ENCODE results near the gene DNMT3B.

DNMT3B gene

DNA sequence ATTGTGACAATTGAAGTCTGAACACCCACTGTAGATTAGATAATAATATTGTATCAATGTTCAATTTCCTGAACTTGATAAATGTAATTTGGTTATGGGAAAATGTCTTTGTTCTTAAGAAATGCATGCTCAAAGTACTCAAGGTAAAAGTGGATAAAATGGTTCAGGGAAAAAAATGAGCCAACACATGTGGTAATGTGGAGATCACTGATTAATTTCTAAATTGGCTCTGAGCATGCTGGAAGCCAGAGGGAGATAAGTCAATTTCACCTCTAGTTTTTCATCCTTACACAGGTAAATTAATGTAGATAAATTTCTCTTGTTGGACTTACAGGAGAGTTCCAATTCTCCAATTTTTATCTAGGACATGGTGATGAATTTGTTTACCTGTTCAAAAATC, 10.9 kb upstream of the DNMT3B start:
- Histone ChIP-seq H2AFZ (ENCODE audit: low read length) (no peak overlapping the region), H3K27ac (ENCODE audit: low read depth, low read length, poor library complexity, severe bottlenecking) (no peak overlapping the region)

DNA sequence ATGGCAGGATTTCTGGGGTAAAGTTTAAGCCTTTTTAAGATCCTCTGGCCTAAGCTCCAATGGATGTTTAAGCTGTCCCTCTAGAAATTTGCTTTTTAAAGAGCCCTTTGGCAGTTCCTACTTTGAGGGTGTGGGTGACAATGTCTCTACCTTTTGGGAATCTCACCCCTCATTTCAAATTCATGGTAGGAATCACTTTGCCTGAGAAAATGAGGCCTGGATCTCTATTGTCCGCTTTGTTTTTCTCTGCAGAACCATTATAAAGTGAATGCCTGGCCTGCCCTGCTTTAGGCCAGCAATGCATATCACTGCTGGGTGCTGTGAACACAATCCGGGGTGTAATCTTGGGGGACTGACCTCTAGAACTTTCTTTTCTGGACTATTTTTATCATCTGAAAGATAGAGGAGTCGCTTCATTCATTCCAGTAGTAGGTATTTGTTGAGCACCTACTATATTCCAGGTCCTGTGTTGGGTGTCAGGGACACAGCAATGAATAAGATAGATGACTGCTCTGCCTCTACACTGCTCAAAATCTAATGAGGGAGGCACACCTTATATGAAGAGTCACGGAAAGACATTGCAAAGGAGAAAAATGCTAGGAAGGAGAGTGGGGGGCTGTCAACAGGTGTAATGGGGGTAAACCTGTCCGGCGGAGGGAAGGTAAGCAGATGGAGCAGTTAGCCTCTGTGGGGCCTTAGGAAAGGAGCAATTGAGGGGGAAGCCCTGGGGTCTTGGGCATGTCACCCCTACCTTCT, 10.3 kb upstream of the DNMT3B start:
- no peaks in the 10 kb centered on the region for H3K36me3 ChIP-seq (ENCODE audit: insufficient read depth, low read length)
- H3K27me3 ChIP-seq (ENCODE audit: insufficient read depth, low read length) = no peaks in the 10 kb centered on the region
- H3K4me2 ChIP-seq (ENCODE audit: low read length) = no peak overlapping the region
- H2AFZ ChIP-seq (ENCODE audit: low read length) = no peak overlapping the region
- peaks cover 2% of the 10 kb centered on the region for H3K4me1 ChIP-seq (ENCODE audit: insufficient read depth, low read length, severe bottlenecking)
- H3K27ac ChIP-seq (ENCODE audit: low read depth, low read length, poor library complexity, severe bottlenecking) = no peak overlapping the region
- H3K9ac ChIP-seq (ENCODE audit: low read length) = no peak overlapping the region
- H3K4me3 ChIP-seq (ENCODE audit: low read depth, low read length, poor library complexity, severe bottlenecking) = no peak overlapping the region
- H3F3A ChIP-seq (ENCODE audit: insufficient read depth, low read length) = no peaks in the 10 kb centered on the region
- H4K20me1 ChIP-seq (ENCODE audit: insufficient read depth, low read length) = no peaks in the 10 kb centered on the region
- no peaks in the 10 kb centered on the region for H3K79me2 ChIP-seq (ENCODE audit: insufficient read depth, low read length)
- no peaks in the 10 kb centered on the region for H3K9me3 ChIP-seq (ENCODE audit: low read length)
- TF ChIP-seq, protein P1, sequence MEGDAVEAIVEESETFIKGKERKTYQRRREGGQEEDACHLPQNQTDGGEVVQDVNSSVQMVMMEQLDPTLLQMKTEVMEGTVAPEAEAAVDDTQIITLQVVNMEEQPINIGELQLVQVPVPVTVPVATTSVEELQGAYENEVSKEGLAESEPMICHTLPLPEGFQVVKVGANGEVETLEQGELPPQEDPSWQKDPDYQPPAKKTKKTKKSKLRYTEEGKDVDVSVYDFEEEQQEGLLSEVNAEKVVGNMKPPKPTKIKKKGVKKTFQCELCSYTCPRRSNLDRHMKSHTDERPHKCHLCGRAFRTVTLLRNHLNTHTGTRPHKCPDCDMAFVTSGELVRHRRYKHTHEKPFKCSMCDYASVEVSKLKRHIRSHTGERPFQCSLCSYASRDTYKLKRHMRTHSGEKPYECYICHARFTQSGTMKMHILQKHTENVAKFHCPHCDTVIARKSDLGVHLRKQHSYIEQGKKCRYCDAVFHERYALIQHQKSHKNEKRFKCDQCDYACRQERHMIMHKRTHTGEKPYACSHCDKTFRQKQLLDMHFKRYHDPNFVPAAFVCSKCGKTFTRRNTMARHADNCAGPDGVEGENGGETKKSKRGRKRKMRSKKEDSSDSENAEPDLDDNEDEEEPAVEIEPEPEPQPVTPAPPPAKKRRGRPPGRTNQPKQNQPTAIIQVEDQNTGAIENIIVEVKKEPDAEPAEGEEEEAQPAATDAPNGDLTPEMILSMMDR (IDR thresholded peaks at IDR 0.05; ENCODE audit: low read length) = no peak
- no peak for TF ChIP-seq EZH2 (IDR thresholded peaks at IDR 0.05; ENCODE audit: borderline replicate concordance, low read length)
- H3K9me2 ChIP-seq (ENCODE audit: low read depth, low read length) = no peaks in the 10 kb centered on the region

More for the DNA sequence above, 10.9 kb upstream of the DNMT3B start:
- H3K4me2 ChIP-seq (ENCODE audit: low read length) = no peak overlapping the region
- H3F3A ChIP-seq (ENCODE audit: insufficient read depth, low read length) = no peaks in the 10 kb centered on the region
- no peaks in the 10 kb centered on the region for H3K9me2 ChIP-seq (ENCODE audit: low read depth, low read length)
- H3K79me2 ChIP-seq (ENCODE audit: insufficient read depth, low read length) = no peaks in the 10 kb centered on the region
- no peak overlapping the region for H3K4me3 ChIP-seq (ENCODE audit: low read depth, low read length, poor library complexity, severe bottlenecking)
- no peaks in the 10 kb centered on the region for H3K9me3 ChIP-seq (ENCODE audit: low read length)
- no peaks in the 10 kb centered on the region for H4K20me1 ChIP-seq (ENCODE audit: insufficient read depth, low read length)
- H3K36me3 ChIP-seq (ENCODE audit: insufficient read depth, low read length) = no peaks in the 10 kb centered on the region
- H3K4me1 ChIP-seq (ENCODE audit: insufficient read depth, low read length, severe bottlenecking) = peaks cover 8% of the 10 kb centered on the region
- H3K9ac ChIP-seq (ENCODE audit: low read length) = no peak overlapping the region
- TF ChIP-seq, protein P1 (IDR thresholded peaks at IDR 0.05; ENCODE audit: low read length) = no peak
- TF ChIP-seq EZH2 (IDR thresholded peaks at IDR 0.05; ENCODE audit: borderline replicate concordance, low read length) = no peak
- H3K27me3 ChIP-seq (ENCODE audit: insufficient read depth, low read length) = no peaks in the 10 kb centered on the region

DNA sequence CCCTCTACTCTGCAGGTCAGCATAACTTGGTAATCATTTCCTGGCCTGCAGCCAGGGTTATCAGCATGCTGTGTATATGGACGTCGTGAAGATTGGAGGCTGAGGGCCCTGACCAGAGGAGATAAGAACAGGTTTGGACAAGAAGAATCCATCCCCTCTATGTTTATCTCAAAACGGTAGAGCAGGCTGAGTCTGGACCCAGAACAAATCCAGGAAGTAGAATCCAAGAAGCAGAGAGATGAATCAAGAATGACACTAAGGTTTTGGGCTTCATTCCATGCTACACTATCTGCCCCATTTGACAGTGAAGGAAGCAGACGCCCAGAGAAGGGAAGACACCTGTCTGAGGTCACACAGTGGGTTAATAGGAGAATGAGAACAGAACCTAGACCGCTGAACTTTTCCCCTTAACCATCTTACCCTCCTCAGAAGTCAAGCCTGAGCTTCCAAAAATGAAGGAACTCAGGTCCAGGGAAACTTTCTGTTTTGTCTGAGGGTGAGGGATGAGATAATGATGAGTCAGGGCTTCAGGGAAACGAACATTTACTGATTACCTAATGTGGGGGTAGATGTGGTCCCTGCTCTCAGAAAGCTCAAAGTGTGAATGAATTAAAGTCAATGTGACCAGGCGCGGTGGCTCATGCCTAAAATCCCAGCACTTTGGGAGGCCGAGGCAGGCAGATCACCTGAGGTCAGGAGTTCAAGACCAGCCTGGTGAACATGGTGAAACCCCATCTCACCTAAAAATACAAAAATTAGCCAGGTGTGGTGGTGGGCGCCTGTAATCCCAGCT, 9.5 kb upstream of the DNMT3B start:
- Histone ChIP-seq H3F3A (ENCODE audit: insufficient read depth, low read length) (no peaks in the 10 kb centered on the region), H3K79me2 (ENCODE audit: insufficient read depth, low read length) (no peaks in the 10 kb centered on the region), H3K9ac (ENCODE audit: low read length) (no peak overlapping the region), H3K4me1 (ENCODE audit: insufficient read depth, low read length, severe bottlenecking) (no peaks in the 10 kb centered on the region), H3K27ac (ENCODE audit: low read depth, low read length, poor library complexity, severe bottlenecking) (no peak overlapping the region), H3K27me3 (ENCODE audit: insufficient read depth, low read length) (no peaks in the 10 kb centered on the region), H3K4me2 (ENCODE audit: low read length) (no peak overlapping the region), H3K4me3 (ENCODE audit: low read depth, low read length, poor library complexity, severe bottlenecking) (no peak overlapping the region), H3K9me3 (ENCODE audit: low read length) (no peaks in the 10 kb centered on the region), H4K20me1 (ENCODE audit: insufficient read depth, low read length) (no peaks in the 10 kb centered on the region), H2AFZ (ENCODE audit: low read length) (no peak overlapping the region), H3K36me3 (ENCODE audit: insufficient read depth, low read length) (no peaks in the 10 kb centered on the region), H3K9me2 (ENCODE audit: low read depth, low read length) (no peaks in the 10 kb centered on the region)
- TF ChIP-seq EZH2 (IDR thresholded peaks at IDR 0.05; ENCODE audit: borderline replicate concordance, low read length) = no peak
- TF ChIP-seq, protein P1 (IDR thresholded peaks at IDR 0.05; ENCODE audit: low read length) = no peak

All from OCI-LY1 (cell line).